GM18507 (cell line): ENCODE results near the gene COL17A1.
A peak's percentile ranks its signal among the peaks of the same experiment; 100 is the strongest.

Experiments used
- DNase-seq: peaks from one replicate; pipeline ENCODE4 v3.0.0; 2011; ENCODE audit warnings: low read depth; ENCODE audit not compliant: insufficient read length; ENCODE audit errors: extremely low spot score
- FAIRE-seq: peaks from 2 replicates; lab custom pipeline; 2011; peaks lifted over from hg19 to GRCh38; lab: Jason Lieb, UNC

COL17A1 gene

DNA sequence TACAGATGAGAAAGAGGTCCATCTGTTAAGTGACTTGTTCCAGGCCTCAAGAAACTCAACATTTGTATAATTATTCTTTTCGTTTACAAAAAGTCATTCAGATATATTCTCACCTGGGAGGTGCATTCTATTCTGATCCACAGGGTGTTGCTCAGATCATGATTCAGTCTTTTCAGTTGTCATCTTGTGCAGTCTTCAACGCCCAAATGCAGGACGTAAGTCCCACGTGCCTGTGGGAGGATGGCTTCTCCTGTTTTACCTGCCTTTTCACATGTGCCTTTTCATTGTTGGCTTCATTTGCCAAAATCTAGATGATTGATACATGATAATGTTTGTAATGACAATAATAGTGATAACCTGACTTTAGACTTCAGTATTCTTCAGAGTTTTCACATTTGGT lies 72.2 kb downstream of the COL17A1 start:
- FAIRE-seq (no peak), DNase-seq (no peak)

- DNase-seq: no peak
These were observed 73.8 kb downstream of the COL17A1 start for GRCh38 chr10:104011904-104012303.

DNA sequence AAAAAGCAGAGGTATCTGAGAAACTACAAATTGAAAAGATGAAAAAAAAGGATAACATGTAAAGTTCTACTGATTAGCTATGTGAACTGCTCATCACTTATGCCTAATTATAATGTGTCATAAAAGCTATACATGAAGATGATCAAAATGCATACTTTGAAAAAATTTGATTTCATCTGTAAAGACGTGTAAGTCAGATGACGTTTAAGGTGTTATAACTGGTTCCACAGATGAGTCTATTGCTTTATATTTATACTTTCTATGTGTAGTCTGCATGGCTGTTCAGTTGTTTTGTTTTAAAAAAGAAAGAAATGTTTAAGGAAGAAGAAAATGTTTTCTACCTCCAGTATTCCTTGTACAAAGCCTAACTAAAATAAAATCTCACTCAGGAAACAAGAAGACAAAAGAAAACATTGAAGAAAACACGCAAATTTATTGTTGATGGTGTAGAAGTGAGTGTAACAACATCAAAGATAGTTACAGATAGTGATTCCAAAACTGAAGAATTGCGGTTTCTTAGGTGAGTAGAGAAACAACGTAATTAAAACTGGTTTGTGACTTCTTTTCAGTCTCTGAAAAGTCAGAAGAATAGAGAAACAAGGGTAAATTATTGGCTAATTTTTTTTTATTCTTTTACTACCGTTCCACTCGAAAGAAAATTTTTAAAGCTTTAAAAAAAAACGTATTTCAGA lies 80.4 kb downstream of the COL17A1 start:
- no peak for FAIRE-seq
- DNase-seq: no peak

More at GRCh38 chr10:104011904-104012303, 73.8 kb downstream of the COL17A1 start:
- FAIRE-seq: no peak

- DNase-seq (no peak), FAIRE-seq (no peak)
These were observed 82.8 kb downstream of the COL17A1 start for GRCh38 chr10:104002911-104003310.

DNA sequence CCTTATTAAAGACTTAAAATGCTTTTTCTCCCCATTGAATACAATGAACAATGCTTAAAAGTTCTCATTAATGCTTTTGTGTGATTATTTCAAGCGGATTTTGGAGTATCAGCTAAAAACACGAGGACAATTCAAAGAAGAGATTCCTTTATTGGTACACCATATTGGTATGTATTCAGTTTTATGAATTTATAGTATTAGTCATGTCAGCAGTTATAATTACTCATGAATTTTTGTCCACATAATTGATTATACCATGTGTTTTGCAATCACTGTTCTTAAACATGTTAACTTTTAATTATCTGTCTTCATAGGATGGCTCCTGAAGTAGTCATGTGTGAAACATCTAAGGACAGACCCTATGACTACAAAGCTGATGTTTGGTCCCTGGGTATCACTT lies 86.9 kb downstream of the COL17A1 start:
- DNase-seq (no peak), FAIRE-seq (no peak)

DNA sequence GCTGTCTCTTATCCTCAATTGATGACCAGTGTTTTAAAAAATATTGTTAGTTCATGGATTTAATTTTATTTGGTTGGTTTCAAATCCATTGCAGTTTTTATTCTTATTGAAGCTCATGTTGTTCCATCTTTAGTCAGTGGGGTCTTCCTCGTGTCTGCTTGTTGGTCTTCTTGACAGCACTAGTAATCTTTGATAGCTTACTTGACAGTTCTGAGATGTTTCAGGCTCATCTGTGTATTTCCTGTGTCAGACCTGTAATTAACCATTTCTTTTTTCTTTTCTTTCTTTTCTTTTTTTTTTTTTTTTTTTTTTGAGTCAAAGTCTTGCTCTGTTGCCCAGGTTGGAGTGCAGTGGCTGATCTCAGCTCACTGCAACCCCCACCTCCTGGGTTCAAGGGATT lies 90.5 kb downstream of the COL17A1 start:
- no peak for FAIRE-seq

GRCh38 chr10:103991393-103992128 lies 94.1 kb downstream of the COL17A1 start:
- no peak for FAIRE-seq

More for the DNA sequence above, 90.5 kb downstream of the COL17A1 start:
- DNase-seq: no peak

DNA sequence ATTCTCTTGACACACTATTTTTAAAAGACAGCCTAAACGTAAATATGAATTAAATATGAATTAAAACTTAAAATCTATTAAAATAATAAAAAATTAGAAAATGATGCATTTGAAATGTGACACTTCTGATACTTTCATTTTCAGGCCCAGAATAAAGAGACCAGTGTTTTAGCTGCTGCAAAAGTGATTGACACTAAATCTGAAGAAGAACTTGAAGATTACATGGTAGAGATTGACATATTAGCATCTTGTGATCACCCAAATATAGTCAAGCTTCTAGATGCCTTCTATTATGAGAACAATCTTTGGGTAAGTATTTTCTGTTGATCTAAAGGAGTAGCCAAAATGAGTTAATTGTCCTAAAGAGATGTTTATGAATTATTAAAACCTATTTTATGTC lies 95.1 kb downstream of the COL17A1 start:
- DNase-seq (no peak), FAIRE-seq (peak; percentile 5)

More at GRCh38 chr10:103991393-103992128, 94.1 kb downstream of the COL17A1 start:
- no peak for DNase-seq

- DNase-seq (no peak), FAIRE-seq (peak; percentile 83)
These were observed 95.6 kb downstream of the COL17A1 start for GRCh38 chr10:103990121-103990520.

GRCh38 chr10:103986360-103986759 lies 99.3 kb downstream of the COL17A1 start:
- FAIRE-seq: peak; percentile 29

DNA sequence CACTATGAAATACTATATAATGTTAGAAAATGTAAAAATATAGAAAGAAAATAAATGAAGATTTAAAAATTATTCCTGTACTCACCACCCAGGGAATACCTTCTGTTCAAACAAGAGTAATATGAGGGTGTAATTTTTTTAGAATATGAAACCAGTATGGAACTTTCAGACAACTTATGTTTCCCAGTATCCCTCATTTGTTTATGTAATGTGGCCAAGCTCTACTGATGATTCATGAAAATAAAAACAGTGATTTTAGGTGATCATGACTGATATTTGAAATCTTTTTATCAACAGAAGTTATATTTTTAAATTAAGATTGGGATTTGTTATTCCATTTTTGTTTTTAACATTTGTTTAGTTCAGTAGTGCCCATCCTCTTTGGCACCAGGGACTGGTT lies 100.0 kb downstream of the COL17A1 start:
- no peak for FAIRE-seq
- no peak for DNase-seq

More at GRCh38 chr10:103986360-103986759, 99.3 kb downstream of the COL17A1 start:
- DNase-seq: no peak

DNA sequence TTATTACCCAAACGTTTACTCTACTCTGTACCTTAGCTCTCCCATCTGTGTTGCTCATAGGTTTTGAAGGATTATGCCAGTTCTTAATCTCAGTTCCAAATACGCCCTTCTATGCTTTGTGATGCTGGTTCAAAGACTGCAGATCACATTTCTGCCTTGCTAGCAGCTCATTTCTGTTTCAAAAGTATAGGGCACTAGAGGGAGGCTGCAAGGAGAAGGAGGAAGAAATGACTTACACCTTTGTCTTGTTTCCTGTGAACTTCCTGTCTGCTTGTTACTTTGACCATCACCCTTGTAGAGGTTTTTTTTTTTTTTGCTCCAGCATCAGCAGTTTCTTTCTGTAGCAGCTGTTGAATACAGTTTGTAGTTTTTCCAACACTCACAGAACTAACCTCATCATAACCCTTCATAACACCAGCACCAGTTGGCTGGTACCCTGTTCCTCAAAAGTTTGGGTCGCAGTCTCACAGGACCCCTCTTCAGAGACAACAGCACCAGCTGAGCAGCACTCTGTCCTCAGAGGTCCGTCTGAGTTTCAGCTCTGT lies 102.2 kb downstream of the COL17A1 start:
- no peak for DNase-seq

GRCh38 chr10:103982639-103983038 lies 103.0 kb downstream of the COL17A1 start:
- peak; percentile 57 for FAIRE-seq
- no peak for DNase-seq

More for the DNA sequence above, 102.2 kb downstream of the COL17A1 start:
- FAIRE-seq: peak; percentile 93
